Osteoblast (primary cell): Measurements from ENCODE around the gene MYH7. TPM values are rescaled to one million over a fixed set of nuclear protein-coding genes. Genes with fewer than 3 reads are reported as not detected.
A peak's percentile ranks its signal among the peaks of the same experiment; 100 is the strongest.

Experiments
- DNase-seq: peaks from one replicate; pipeline ENCODE4 v3.0.0; 2011; ENCODE audit warnings: low spot score, mixed read lengths; ENCODE audit not compliant: insufficient read length; ENCODE audit errors: missing footprints
- H2AFZ ChIP-seq: 2 replicates; pipeline ENCODE4 v1.6.0; 2011; ENCODE audit warnings: mild to moderate bottlenecking, low read length
- H3K27ac ChIP-seq: 2 replicates; pipeline ENCODE4 v1.5.1; 2011; ENCODE audit warnings: mild to moderate bottlenecking, low read depth, low read length, moderate library complexity
- H3K27me3 ChIP-seq: 2 replicates; pipeline ENCODE4 v1.6.0; 2012; ENCODE audit warnings: mild to moderate bottlenecking, control low read depth, inconsistent platforms, low read length, moderate library complexity; ENCODE audit not compliant: insufficient read depth
- H3K36me3 ChIP-seq: 2 replicates; pipeline ENCODE4 v1.5.1; 2011; ENCODE audit warnings: mild to moderate bottlenecking, low read length, control low read depth, moderate library complexity; ENCODE audit not compliant: insufficient read depth
- H3K4me1 ChIP-seq: 2 replicates; pipeline ENCODE4 v1.5.1; 2011; ENCODE audit warnings: mild to moderate bottlenecking, low read length, control low read depth, moderate library complexity; ENCODE audit not compliant: insufficient read depth
- H3K4me2 ChIP-seq: 2 replicates; pipeline ENCODE4 v1.6.0; 2011; ENCODE audit warnings: mild to moderate bottlenecking, low read length; ENCODE audit not compliant: insufficient read depth
- H3K4me3 ChIP-seq: fragments of 200-600 bp; sonication (generic); 3 replicates; pipeline ENCODE4 v1.5.1; 2012; ENCODE audit warnings: mild to moderate bottlenecking, low read length, inconsistent platforms; ENCODE audit not compliant: insufficient read depth
- H3K79me2 ChIP-seq: 2 replicates; pipeline ENCODE4 v1.6.0; 2012; ENCODE audit warnings: mild to moderate bottlenecking, low read length, control low read depth, inconsistent platforms; ENCODE audit not compliant: insufficient read depth
- H3K9me3 ChIP-seq: 2 replicates; pipeline ENCODE4 v1.5.1; 2011; ENCODE audit warnings: low read depth, low read length, control low read depth
- H4K20me1 ChIP-seq: 2 replicates; pipeline ENCODE4 v1.6.0; 2012; ENCODE audit warnings: mild to moderate bottlenecking, low read length, control low read depth; ENCODE audit not compliant: insufficient read depth
- total RNA-seq: library from RNA; depleted of rRNA; stranded (reverse); fragments of >200 nt; gene quantifications from 2 replicates; pipeline ENCODE4 v1.2.3, GENCODE V29; 2012
- TF ChIP-seq, protein P1 (sequence below): IDR thresholded peaks from 2 replicates; pipeline ENCODE4 v1.5.1; 2011; ENCODE audit warnings: mild to moderate bottlenecking, low read depth, low read length, moderate library complexity; ENCODE audit errors: extremely low read depth

MYH7 gene
- total RNA-seq, 1 donor: not detected

DNA sequence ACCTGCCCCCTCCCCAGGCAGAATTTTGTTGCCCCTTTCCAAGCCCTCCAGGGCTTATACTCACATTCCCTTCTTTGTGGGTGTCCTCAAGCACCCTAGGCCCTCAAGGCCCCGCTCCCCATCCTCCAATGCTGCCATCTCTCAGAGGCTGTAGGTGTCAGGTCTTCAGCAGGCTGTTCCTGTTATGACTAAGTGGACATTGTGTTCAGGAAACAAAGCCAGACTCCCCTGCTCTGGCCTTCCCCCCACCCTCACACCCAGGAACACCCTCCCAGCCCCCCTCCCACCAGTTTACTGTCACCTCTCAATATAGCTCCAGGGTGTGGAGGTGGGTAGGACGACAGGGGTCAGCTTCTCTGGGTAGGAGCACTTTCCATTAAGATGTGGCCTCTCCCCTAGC is 26.0 kb downstream of the MYH7 start:
- no peak overlapping the region for H3K27ac ChIP-seq
- H3K4me2 ChIP-seq: no peak overlapping the region
- TF ChIP-seq, protein P1, sequence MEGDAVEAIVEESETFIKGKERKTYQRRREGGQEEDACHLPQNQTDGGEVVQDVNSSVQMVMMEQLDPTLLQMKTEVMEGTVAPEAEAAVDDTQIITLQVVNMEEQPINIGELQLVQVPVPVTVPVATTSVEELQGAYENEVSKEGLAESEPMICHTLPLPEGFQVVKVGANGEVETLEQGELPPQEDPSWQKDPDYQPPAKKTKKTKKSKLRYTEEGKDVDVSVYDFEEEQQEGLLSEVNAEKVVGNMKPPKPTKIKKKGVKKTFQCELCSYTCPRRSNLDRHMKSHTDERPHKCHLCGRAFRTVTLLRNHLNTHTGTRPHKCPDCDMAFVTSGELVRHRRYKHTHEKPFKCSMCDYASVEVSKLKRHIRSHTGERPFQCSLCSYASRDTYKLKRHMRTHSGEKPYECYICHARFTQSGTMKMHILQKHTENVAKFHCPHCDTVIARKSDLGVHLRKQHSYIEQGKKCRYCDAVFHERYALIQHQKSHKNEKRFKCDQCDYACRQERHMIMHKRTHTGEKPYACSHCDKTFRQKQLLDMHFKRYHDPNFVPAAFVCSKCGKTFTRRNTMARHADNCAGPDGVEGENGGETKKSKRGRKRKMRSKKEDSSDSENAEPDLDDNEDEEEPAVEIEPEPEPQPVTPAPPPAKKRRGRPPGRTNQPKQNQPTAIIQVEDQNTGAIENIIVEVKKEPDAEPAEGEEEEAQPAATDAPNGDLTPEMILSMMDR: no peak
- H2AFZ ChIP-seq: no peak overlapping the region
- H3K36me3 ChIP-seq: no peaks in the 10 kb centered on the region
- peak; percentile 38 for DNase-seq
- H3K27me3 ChIP-seq: peaks cover 3% of the 10 kb centered on the region
- H3K4me3 ChIP-seq: no peak overlapping the region
- no peaks in the 10 kb centered on the region for H3K4me1 ChIP-seq
- no peaks in the 10 kb centered on the region for H4K20me1 ChIP-seq
- H3K9me3 ChIP-seq: no peaks in the 10 kb centered on the region
- no peaks in the 10 kb centered on the region for H3K79me2 ChIP-seq

DNA sequence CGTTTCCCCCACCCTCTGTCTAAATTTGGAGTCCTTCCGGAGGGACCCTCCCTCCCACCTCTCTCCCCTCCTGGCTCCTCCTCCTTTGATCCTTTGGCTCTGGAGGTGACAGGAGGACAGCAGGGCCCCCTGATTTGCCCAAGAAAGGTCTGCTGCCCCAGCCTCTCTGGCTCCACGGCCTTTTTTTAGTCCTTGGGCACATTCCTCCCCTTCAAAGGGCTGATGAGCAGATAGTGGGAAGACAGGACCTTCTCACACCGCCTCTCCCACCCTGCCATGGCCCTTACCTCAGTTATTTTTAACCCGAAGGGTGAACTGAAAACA is 27.2 kb downstream of the MYH7 start:
- Histone ChIP-seq H3K79me2 (no peaks in the 10 kb centered on the region), H4K20me1 (no peaks in the 10 kb centered on the region), H3K27ac (no peak overlapping the region), H3K4me1 (no peaks in the 10 kb centered on the region), H3K4me2 (no peak overlapping the region), H2AFZ (no peak overlapping the region), H3K4me3 (no peak overlapping the region), H3K9me3 (no peaks in the 10 kb centered on the region), H3K27me3 (peaks cover 3% of the 10 kb centered on the region), H3K36me3 (no peaks in the 10 kb centered on the region)
- TF ChIP-seq, protein P1: no peak
- peak; percentile 86 for DNase-seq

DNA sequence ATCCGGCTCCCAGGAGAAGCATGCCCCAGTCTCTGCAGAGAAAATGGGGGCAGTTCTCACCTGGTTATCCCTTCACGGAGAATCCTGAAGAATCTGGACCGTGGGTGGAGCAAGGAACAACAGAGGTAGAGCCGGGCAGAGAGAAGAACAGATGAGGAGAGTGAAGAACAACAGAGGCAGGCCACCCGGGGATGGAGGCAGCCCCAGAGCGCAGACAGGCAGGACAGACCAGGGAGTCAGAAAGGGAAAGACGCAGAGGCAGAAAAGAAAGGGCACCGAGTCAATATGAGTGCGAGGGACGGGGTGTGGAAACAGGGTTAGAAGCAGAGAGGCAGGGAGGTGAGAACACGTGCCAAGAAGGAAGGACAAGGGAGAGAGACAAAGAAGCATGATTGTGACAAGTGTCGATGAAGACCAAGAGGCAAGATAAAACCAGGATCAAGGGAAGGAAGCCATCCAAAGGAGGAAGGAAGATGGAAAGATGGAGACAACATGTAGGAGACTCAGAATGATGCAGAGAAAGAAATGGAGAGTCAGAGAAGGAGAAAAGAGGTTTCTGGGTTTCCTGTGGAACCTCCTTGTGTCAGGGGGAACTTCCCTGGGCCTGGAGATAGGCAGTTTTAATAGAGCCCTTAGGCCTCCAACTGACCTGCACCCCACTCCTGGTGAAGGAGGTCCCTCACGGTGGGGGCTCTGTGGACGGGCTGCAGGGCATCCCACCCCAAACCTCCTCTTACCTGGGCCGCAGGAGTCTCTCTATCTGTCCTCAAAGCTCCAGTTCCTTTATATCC is 27.7 kb downstream of the MYH7 start, which contains the start of gene MYH6:
Gene MYH6 (minus strand): TSS at position 758 of the 791 bp plus-strand sequence. CDS start 1,050 bp downstream, outside the sequence.
- no peak within 1 kb of the TSS for H2AFZ ChIP-seq
- H3K79me2 ChIP-seq: no peaks in the 10 kb centered on the region
- no peak within 1 kb of the TSS for H3K27ac ChIP-seq
- no peaks in the 10 kb centered on the region for H3K4me1 ChIP-seq
- no peak within 1 kb of the TSS for H3K4me3 ChIP-seq
- no peaks in the 10 kb centered on the region for H4K20me1 ChIP-seq
- H3K27me3 ChIP-seq: peaks cover 3% of the 10 kb centered on the region
- no peaks in the 10 kb centered on the region for H3K9me3 ChIP-seq
- TF ChIP-seq, protein P1: no peak
- no peak within 1 kb of the TSS for H3K4me2 ChIP-seq
- no peaks in the 10 kb centered on the region for H3K36me3 ChIP-seq
- DNase-seq: peak; percentile 82

- Histone ChIP-seq H3K79me2 (no peaks in the 10 kb centered on the region), H2AFZ (no peak overlapping the region), H3K4me2 (no peak overlapping the region), H4K20me1 (no peaks in the 10 kb centered on the region), H3K4me3 (no peak overlapping the region), H3K4me1 (no peaks in the 10 kb centered on the region), H3K27ac (no peak overlapping the region), H3K27me3 (peaks cover 3% of the 10 kb centered on the region), H3K9me3 (no peaks in the 10 kb centered on the region), H3K36me3 (no peaks in the 10 kb centered on the region)
- TF ChIP-seq, protein P1: no peak
- DNase-seq: peak; percentile 69
Observed at GRCh38 chr14:23406725-23407355, 28.6 kb downstream of the MYH7 start.
